IMR-90 (cell line): ENCODE data around the gene GATD1. TPM values are rescaled to one million over a fixed set of nuclear protein-coding genes. Genes with fewer than 3 reads are reported as not detected.

Source experiments
- ATAC-seq: fragments of 200-7000 bp; cut with Tn5 transposase; 2 replicates; pipeline ENCODE4 v1.9.1; 2020; ENCODE audit warnings: low read depth, mild to moderate bottlenecking, moderate library complexity
- BruUV-seq: library from RNA; stranded (reverse); fragments of 400-500 nt; replicated peaks from 2 replicates; lab custom pipeline; 2021; lab: Mats Ljungman, UMichigan
- CTCF ChIA-PET: fragments of 300-600 bp; formaldehyde crosslinking; extraction: SDS; loops from one replicate; lab custom pipeline; 2021; ENCODE audit warnings: antibody characterized with exemption; lab: Yijun Ruan, JAX
- POLR2A ChIA-PET: fragments of 300-600 bp; sonication (Branson Sonifier 250); formaldehyde crosslinking; loops from one replicate; lab custom pipeline; 2022; ENCODE audit warnings: antibody characterized with exemption; ENCODE audit not compliant: unreplicated experiment; lab: Charles Lee
- DNase-seq: peaks from one replicate; pipeline ENCODE4 v3.0.0; 2013
- H2AFZ ChIP-seq: replicated peaks from 2 replicates; pipeline ENCODE3; 2013; ENCODE audit warnings: low read length, mild to moderate bottlenecking; ENCODE audit not compliant: poor library complexity
- H2AK5ac ChIP-seq: 2 replicates; pipeline ENCODE4 v1.6.1; 2013; ENCODE audit warnings: low read depth, low read length, inconsistent platforms
- H2AK9ac ChIP-seq: replicated peaks from 2 replicates; pipeline ENCODE3; 2013; ENCODE audit warnings: mild to moderate bottlenecking, low read depth, low read length, moderate library complexity; ENCODE audit not compliant: poor library complexity
- H2BK120ac ChIP-seq: 2 replicates; pipeline ENCODE4 v1.6.1; 2013; ENCODE audit warnings: low read depth, low read length, inconsistent platforms
- H2BK15ac ChIP-seq: 3 replicates; pipeline ENCODE4 v1.6.1; 2013; ENCODE audit warnings: low read depth, low read length, inconsistent platforms
- H2BK20ac ChIP-seq: 2 replicates; pipeline ENCODE4 v1.6.1; 2013; ENCODE audit warnings: low read depth, mild to moderate bottlenecking, inconsistent platforms, low read length, moderate library complexity
- H2BK5ac ChIP-seq: 2 replicates; pipeline ENCODE4 v1.6.1; 2013; ENCODE audit warnings: mild to moderate bottlenecking, low read depth, low read length, inconsistent platforms; ENCODE audit not compliant: poor library complexity, severe bottlenecking
- H3K14ac ChIP-seq: replicated peaks from 2 replicates; pipeline ENCODE4 v1.6.1; 2013; ENCODE audit warnings: low read depth, low read length, inconsistent platforms
- H3K18ac ChIP-seq: 2 replicates; pipeline ENCODE4 v1.6.1; 2013; ENCODE audit warnings: low read depth, low read length, control low read depth
- H3K23ac ChIP-seq: 2 replicates; pipeline ENCODE4 v1.6.1; 2013; ENCODE audit warnings: low read depth, low read length, inconsistent platforms
- H3K27ac ChIP-seq: 2 replicates; pipeline ENCODE4 v1.5.1; 2013; ENCODE audit warnings: mild to moderate bottlenecking, control low read depth, low read length; ENCODE audit not compliant: insufficient read depth
- H3K27me3 ChIP-seq: 2 replicates; pipeline ENCODE4 v1.6.1; 2013; ENCODE audit warnings: low read length; ENCODE audit not compliant: control insufficient read depth, insufficient read depth
- H3K36me3 ChIP-seq: 2 replicates; pipeline ENCODE4 v1.6.1; 2013; ENCODE audit warnings: low read length, mixed read lengths; ENCODE audit not compliant: control insufficient read depth, insufficient read depth
- H3K4ac ChIP-seq: 2 replicates; pipeline ENCODE4 v1.6.1; 2013; ENCODE audit warnings: low read depth, low read length, inconsistent platforms
- H3K4me1 ChIP-seq: 2 replicates; pipeline ENCODE4 v1.6.1; 2013; ENCODE audit warnings: low read length, mixed read lengths; ENCODE audit not compliant: control insufficient read depth, insufficient read depth
- H3K4me2 ChIP-seq: 2 replicates; pipeline ENCODE4 v1.6.1; 2013; ENCODE audit warnings: low read depth, mild to moderate bottlenecking, control low read depth, low read length, moderate library complexity
- H3K4me3 ChIP-seq: 2 replicates; pipeline ENCODE4 v1.5.1; 2013; ENCODE audit warnings: low read depth, mild to moderate bottlenecking, control low read depth, low read length, moderate library complexity; ENCODE audit not compliant: insufficient read depth
- H3K56ac ChIP-seq: 2 replicates; pipeline ENCODE4 v1.6.1; 2013; ENCODE audit warnings: low read length, inconsistent platforms; ENCODE audit not compliant: insufficient read depth; ENCODE audit errors: extremely low read depth
- H3K79me1 ChIP-seq, 2 experiments: 2 replicates each; pipeline ENCODE4 v1.6.1; 2013; ENCODE audit warnings: low read length in 2 of 2, inconsistent platforms in 1 of 2, low read depth in 1 of 2
- H3K9ac ChIP-seq: 2 replicates; pipeline ENCODE4 v1.6.1; 2013; ENCODE audit warnings: low read depth, low read length, control low read depth
- H3K9me1 ChIP-seq: 2 replicates; pipeline ENCODE4 v1.6.1; 2013; ENCODE audit warnings: low read length, inconsistent platforms; ENCODE audit not compliant: insufficient read depth
- H3K9me3 ChIP-seq: 2 replicates; pipeline ENCODE4 v1.6.1; 2013; ENCODE audit warnings: low read length; ENCODE audit not compliant: control insufficient read depth, insufficient read depth
- H4K20me1 ChIP-seq: 2 replicates; pipeline ENCODE4 v1.6.1; 2013; ENCODE audit warnings: low read length, inconsistent platforms; ENCODE audit not compliant: insufficient read depth
- H4K5ac ChIP-seq: 2 replicates; pipeline ENCODE4 v1.6.1; 2013; ENCODE audit warnings: mild to moderate bottlenecking, low read depth, low read length, control low read depth
- H4K8ac ChIP-seq, 2 experiments: 2 replicates each; pipeline ENCODE4 v1.6.1; 2013; ENCODE audit warnings: low read depth in 2 of 2, low read length in 2 of 2, control low read depth in 1 of 2, inconsistent platforms in 1 of 2
- H4K91ac ChIP-seq: 2 replicates; pipeline ENCODE4 v1.6.1; 2013; ENCODE audit warnings: low read depth, low read length, inconsistent platforms; ENCODE audit not compliant: insufficient read depth
- BHLHE40 ChIP-seq: fragments of 150-350 bp; IDR thresholded peaks from 2 replicates; pipeline ENCODE4 v1.6.1; 2016; ENCODE audit warnings: mild to moderate bottlenecking, low read depth, low read length
- ELK1 ChIP-seq: fragments of 150-350 bp; IDR thresholded peaks from 2 replicates; pipeline ENCODE4 v1.6.1; 2016; ENCODE audit warnings: low read depth, mild to moderate bottlenecking, low read length, moderate library complexity, borderline replicate concordance
- FOS ChIP-seq: fragments of 150-350 bp; IDR thresholded peaks from 2 replicates; pipeline ENCODE4 v1.6.1; 2016; ENCODE audit warnings: low read depth, low read length
- MAFK ChIP-seq: IDR thresholded peaks from 2 replicates; pipeline ENCODE4 v1.6.1; 2012; ENCODE audit warnings: low read depth, low read length, improper control_type of control experiment
- MAZ ChIP-seq: IDR thresholded peaks from 2 replicates; pipeline ENCODE4 v1.6.1; 2012; ENCODE audit warnings: low read depth, mild to moderate bottlenecking, low read length, improper control_type of control experiment, moderate library complexity, borderline replicate concordance
- MXI1 ChIP-seq: IDR thresholded peaks from 2 replicates; pipeline ENCODE4 v1.6.1; 2012; ENCODE audit warnings: low read depth, mild to moderate bottlenecking, low read length, moderate library complexity, borderline replicate concordance
- NFE2L2 ChIP-seq: fragments of 150-350 bp; IDR thresholded peaks from 2 replicates; pipeline ENCODE4 v1.6.1; 2016; ENCODE audit warnings: low read depth, mild to moderate bottlenecking, low read length
- POLR2A ChIP-seq: IDR thresholded peaks from 2 replicates; pipeline ENCODE4 v1.6.1; 2012; ENCODE audit warnings: mild to moderate bottlenecking, low read depth, low read length
- RAD21 ChIP-seq: IDR thresholded peaks from 2 replicates; pipeline ENCODE4 v1.6.1; 2012; ENCODE audit warnings: low read length, improper control_type of control experiment
- RCOR1 ChIP-seq: IDR thresholded peaks from 2 replicates; pipeline ENCODE4 v1.6.1; 2012; ENCODE audit warnings: mild to moderate bottlenecking, low read length, improper control_type of control experiment; ENCODE audit not compliant: insufficient replicate concordance
- SMC3 ChIP-seq: fragments of 150-350 bp; IDR thresholded peaks from 2 replicates; pipeline ENCODE4 v1.6.1; 2016; ENCODE audit warnings: low read depth, mild to moderate bottlenecking, antibody characterized with exemption, low read length, moderate library complexity
- USF2 ChIP-seq: fragments of 150-350 bp; IDR thresholded peaks from 2 replicates; pipeline ENCODE4 v1.6.1; 2017; ENCODE audit warnings: mild to moderate bottlenecking, antibody characterized with exemption, low read length, low read depth
- WGBS, 2 experiments: methylation state at CpG; one replicate each; pipeline versions ENCODE4 v1.1.5 to v1.1.7; 2013; ENCODE audit warnings: missing lambda C conversion rate in 2 of 2; ENCODE audit not compliant: insufficient read length in 1 of 2; ENCODE audit errors: extremely low coverage in 2 of 2; 5-methylcytosine and 5-hydroxymethylcytosine counted together
- dilution Hi-C: fragments of 300-500 bp; cut with HindIII; formaldehyde crosslinking; loops from one replicate; pipeline ENCODE4 v1.14.3; 2018; ENCODE audit warnings: low sequenced_read_pairs; ENCODE audit not compliant: unreplicated experiment
- in situ Hi-C: fragments of 300-500 bp; cut with MboI; formaldehyde crosslinking; loops from 3 replicates; pipeline ENCODE4 v1.14.3; 2019; ENCODE audit warnings: low sequenced_read_pairs, inconsistent platforms, mixed read lengths
- intact Hi-C: fragments of 100-400 bp; cut with micrococcal nuclease; formaldehyde crosslinking; loops from 2 replicates; pipeline ENCODE4 v1.10.0; 2022
- polyA plus RNA-seq, 3 experiments: library from polyadenylated mRNA; depleted of rRNA; stranded (reverse); fragments of >200 nt; gene quantifications; 2 replicates each; pipeline ENCODE4 v1.2.3, GENCODE V29; 2012; ENCODE audit warnings: low replicate concordance in 1 of 3
- total RNA-seq: library from RNA; depleted of rRNA; stranded (reverse); fragments of >200 nt; gene quantifications from 2 replicates; pipeline ENCODE4 v1.2.3, GENCODE V29; 2012
- TF ChIP-seq, protein P1 (sequence below): conservative IDR thresholded peaks from 2 replicates; pipeline ENCODE4 v1.5.1; 2012; ENCODE audit warnings: mild to moderate bottlenecking, low read depth, low read length, improper control_type of control experiment

The GATD1 gene
- total and polyA plus RNA-seq, 2 of the 4 experiments (the other 2 are of a cell fraction), result 3.0 to 52.5 TPM

DNA sequence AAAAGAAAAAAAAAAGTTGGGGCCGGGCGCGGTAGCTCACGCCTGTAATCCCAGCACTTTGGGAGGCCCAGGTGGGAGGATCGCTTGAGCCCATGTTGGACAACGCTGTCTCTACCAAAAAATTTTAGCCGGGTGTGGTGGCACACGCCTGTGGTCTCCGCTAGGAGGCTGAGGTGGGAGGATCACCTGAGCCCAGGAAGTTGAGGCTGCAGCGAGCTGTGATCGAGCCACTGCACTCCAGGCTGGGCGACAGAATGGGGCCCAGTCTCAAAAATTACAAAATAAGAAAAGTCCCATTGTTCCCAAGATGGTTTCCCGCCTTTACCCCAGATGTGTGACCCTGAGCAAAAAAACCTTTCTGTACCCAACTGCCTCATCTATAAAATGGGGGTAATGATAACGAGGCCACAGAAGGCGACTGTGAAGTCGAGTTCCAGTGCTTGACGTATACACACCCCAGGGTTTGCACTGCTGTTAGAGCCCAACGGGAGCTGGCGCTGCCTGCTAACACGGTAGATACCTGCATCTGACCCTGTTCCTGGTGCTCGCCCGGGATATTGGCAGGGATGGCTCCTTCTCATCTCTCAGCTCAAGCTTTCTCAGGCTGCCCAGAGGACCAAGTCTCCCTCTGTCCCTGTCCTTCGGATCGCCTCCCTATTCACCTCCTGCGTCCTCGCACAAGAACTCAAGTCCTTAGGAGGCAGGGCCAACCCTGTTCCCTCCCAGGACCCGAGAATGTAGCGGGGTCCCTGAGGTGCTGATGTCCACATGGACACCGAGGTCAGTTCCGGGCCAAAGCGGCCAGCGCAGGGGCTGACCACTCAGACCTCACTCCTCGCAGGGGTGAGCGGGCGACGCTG is 31.4 kb upstream of the GATD1 start:
- Histone ChIP-seq H3K27me3 (no peaks in the 10 kb centered on the region), H4K5ac (peak overlapping the region; percentile 97), H2BK5ac (peak overlapping the region; percentile 100), H2AK5ac (peak overlapping the region; percentile 98), H4K8ac (peak overlapping the region; percentile 93 to 100), H2AFZ (peak overlapping the region; percentile 100), H2BK15ac (no peak overlapping the region; the same call in 2 of the 3 replicates), H3K36me3 (peaks cover 27% of the 10 kb centered on the region), H3K4ac (peak overlapping the region; percentile 99), H4K91ac (peak overlapping the region; percentile 91), H4K20me1 (peaks cover 37% of the 10 kb centered on the region), H3K23ac (peak overlapping the region; percentile 87), H2BK20ac (no peak overlapping the region), H3K56ac (peak overlapping the region; percentile 86), H3K9me1 (no peaks in the 10 kb centered on the region), H2AK9ac (peak overlapping the region; percentile 99), H3K27ac (peak overlapping the region; percentile 99), H3K9ac (peak overlapping the region; percentile 99), H3K4me2 (peak overlapping the region; percentile 98), H3K9me3 (no peaks in the 10 kb centered on the region), H3K4me1 (peaks cover 18% of the 10 kb centered on the region), H3K4me3 (peak overlapping the region; percentile 86), H3K14ac (peak overlapping the region; percentile 95), H3K18ac (peak overlapping the region; percentile 68), H2BK120ac (peak overlapping the region; percentile 48), H3K79me1 (peaks cover 26 to 67% of the 10 kb centered on the region in 2 experiments)
- DNase-seq (no peak), ATAC-seq (peak; percentile 59)
- WGBS, 2 experiments, result 55% methylated on average over 12 of the region's 36 CpGs; no CpG with 5 or more reads in 1 of the 2 experiments
- POLR2A ChIA-PET, result interaction anchor here (1.1 kb wide), 1 partner anchor 11 kb away, joined by 5 read pairs; the partner anchor contains the start of gene PNPLA2
- BruUV-seq, result no TSS peak
- dilution Hi-C loops (no loop called here), intact Hi-C loops (loop anchor here (1.0 kb wide), 1 partner anchor 11 kb away; no protein-coding TSS in a partner anchor), in situ Hi-C loops (no loop called here)
- CTCF ChIA-PET, result interaction anchor here (0.6 kb wide), 1 partner anchor 254 kb away, joined by 3 read pairs; no protein-coding TSS in a partner anchor
- TF ChIP-seq RCOR1, result no peak
- TF ChIP-seq ELK1, result no peak
- TF ChIP-seq BHLHE40, result no peak
- TF ChIP-seq, protein P1, sequence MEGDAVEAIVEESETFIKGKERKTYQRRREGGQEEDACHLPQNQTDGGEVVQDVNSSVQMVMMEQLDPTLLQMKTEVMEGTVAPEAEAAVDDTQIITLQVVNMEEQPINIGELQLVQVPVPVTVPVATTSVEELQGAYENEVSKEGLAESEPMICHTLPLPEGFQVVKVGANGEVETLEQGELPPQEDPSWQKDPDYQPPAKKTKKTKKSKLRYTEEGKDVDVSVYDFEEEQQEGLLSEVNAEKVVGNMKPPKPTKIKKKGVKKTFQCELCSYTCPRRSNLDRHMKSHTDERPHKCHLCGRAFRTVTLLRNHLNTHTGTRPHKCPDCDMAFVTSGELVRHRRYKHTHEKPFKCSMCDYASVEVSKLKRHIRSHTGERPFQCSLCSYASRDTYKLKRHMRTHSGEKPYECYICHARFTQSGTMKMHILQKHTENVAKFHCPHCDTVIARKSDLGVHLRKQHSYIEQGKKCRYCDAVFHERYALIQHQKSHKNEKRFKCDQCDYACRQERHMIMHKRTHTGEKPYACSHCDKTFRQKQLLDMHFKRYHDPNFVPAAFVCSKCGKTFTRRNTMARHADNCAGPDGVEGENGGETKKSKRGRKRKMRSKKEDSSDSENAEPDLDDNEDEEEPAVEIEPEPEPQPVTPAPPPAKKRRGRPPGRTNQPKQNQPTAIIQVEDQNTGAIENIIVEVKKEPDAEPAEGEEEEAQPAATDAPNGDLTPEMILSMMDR, result no peak
- no peak for TF ChIP-seq MAFK
- no peak for TF ChIP-seq MXI1
- TF ChIP-seq SMC3, result no peak
- TF ChIP-seq FOS, result no peak
- TF ChIP-seq RAD21, result no peak
- TF ChIP-seq MAZ, result no peak
- TF ChIP-seq POLR2A, result no peak
- TF ChIP-seq NFE2L2, result no peak
- no peak for TF ChIP-seq USF2
